ENCODE results near the gene VSTM4.

- TF ChIP-seq POLR2A (IDR thresholded peaks at IDR 0.05) (no peak), CTCF (IDR thresholded peaks at IDR 0.05) (no peak)
Measured at GRCh38 chr10:49015700-49016099, 99.6 kb downstream of the VSTM4 start.
